Small intestine (tissue), 7 donors: Measurements from ENCODE around the gene TLCD1. TPM values are rescaled to one million over a fixed set of nuclear protein-coding genes. Genes with fewer than 3 reads are reported as not detected.

Experiments
- DNase-seq, 2 donors: peaks; one replicate each; pipeline versions ENCODE4 v3.0.0 to v3.0.0-alpha.2; 2013
- FAIRE-seq: peaks from 2 replicates; lab custom pipeline; 2012; peaks lifted over from hg19 to GRCh38; lab: Jason Lieb, UNC
- H3K27ac ChIP-seq, 3 donors: one replicate each; pipeline ENCODE4 v1.5.1; 2013; ENCODE audit warnings: low read length in 2 of 3, mild to moderate bottlenecking in 2 of 3, control low read depth in 1 of 3, inconsistent platforms in 1 of 3, low read depth in 1 of 3, moderate library complexity in 1 of 3
- H3K27me3 ChIP-seq, 3 donors: one replicate each; pipeline ENCODE4 v1.6.1; 2013; ENCODE audit warnings: low read length in 3 of 3, inconsistent platforms in 1 of 3; ENCODE audit not compliant: control insufficient read depth in 3 of 3, insufficient read depth in 3 of 3
- H3K36me3 ChIP-seq, 3 donors: one replicate each; pipeline ENCODE4 v1.6.1; 2013; ENCODE audit warnings: low read length in 3 of 3, inconsistent platforms in 1 of 3, low read depth in 1 of 3, mild to moderate bottlenecking in 1 of 3, moderate library complexity in 1 of 3; ENCODE audit not compliant: control insufficient read depth in 3 of 3, insufficient read depth in 2 of 3
- H3K4me1 ChIP-seq, 3 donors: one replicate each; pipeline ENCODE4 v1.6.1; 2013; ENCODE audit warnings: low read length in 2 of 3, inconsistent platforms in 1 of 3, low read depth in 1 of 3, mild to moderate bottlenecking in 1 of 3, moderate library complexity in 1 of 3; ENCODE audit not compliant: control insufficient read depth in 3 of 3, insufficient read depth in 2 of 3
- H3K4me3 ChIP-seq, 3 donors: one replicate each; pipeline ENCODE4 v1.5.1; 2013; ENCODE audit warnings: low read length in 3 of 3, control low read depth in 1 of 3, inconsistent platforms in 1 of 3, low read depth in 1 of 3, mild to moderate bottlenecking in 1 of 3, moderate library complexity in 1 of 3
- H3K9me3 ChIP-seq, 2 donors: one replicate each; pipeline ENCODE4 v1.6.1; 2013; ENCODE audit warnings: low read depth in 1 of 2, low read length in 1 of 2; ENCODE audit not compliant: control insufficient read depth in 2 of 2, insufficient read depth in 1 of 2
- WGBS, 3 donors: extraction: QIAGEN DNeasy Blood & Tissue Kit; methylation state at CpG; one replicate each; pipeline ENCODE4 v1.1.7; 2013; 5-methylcytosine and 5-hydroxymethylcytosine counted together
- polyA plus RNA-seq, 4 donors: library from polyadenylated mRNA; stranded (reverse) in 3 of 4; unstranded in 1 of 4; fragments of 200-250 nt in 3 of 4; fragments of 120-200 nt in 1 of 4; gene quantifications; one replicate each; pipeline versions ENCODE4 v1.2.1 to v1.2.3, GENCODE V29; 2013
- donor health status: healthy with polysubstance abuse.
- donor health status: control.
- donor health status: control.
- donor health status: Bipolar disorder and iron deficiency.
- donor health status: healthy.

TLCD1 gene
- polyA plus RNA-seq, 4 donors: 10.7 to 21.3 (median 11.6) TPM

DNA sequence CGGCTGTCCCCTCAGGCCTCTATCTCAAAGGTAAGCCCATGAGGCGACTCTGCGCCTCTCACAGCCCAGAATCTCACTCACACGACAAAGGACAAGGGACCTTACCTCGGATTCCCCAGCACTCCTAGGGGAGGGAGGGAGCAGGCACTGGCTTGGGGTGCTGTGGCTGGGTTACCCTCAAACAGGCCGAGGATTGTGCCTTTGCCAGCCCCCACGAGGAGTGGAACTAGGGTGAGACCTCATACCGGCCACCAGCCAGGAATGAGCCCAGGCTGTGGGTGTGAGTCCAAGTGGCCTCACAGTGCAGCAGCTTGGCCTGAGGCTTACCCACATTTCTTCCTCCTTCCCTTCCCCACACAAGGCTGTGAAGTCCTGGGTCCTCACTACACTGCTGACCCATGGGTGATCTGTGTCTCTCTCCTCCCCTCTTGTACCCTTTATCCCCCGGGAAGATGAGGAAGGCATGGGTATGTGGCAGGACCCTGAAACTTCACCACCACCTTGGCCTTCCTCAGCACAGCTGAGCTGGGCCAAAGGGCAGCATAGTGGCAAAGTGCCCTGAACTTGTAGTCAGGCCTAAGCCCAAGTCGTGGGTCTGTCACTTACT, 20.2 kb downstream of the TLCD1 start:
- peaks cover 9 to 59% (median 11%) of the 10 kb centered on the region in 3 donors for H3K36me3 ChIP-seq
- DNase-seq (no peak), FAIRE-seq (no peak)
- peaks cover 0 to 9% (median 0%) of the 10 kb centered on the region in 3 donors for H3K4me1 ChIP-seq
- H3K27me3 ChIP-seq: no peaks in the 10 kb centered on the region
- H3K9me3 ChIP-seq: no peaks in the 10 kb centered on the region
- peak overlapping the region in 1 of 3 donors; percentile 13 for H3K27ac ChIP-seq
- 70 to 79% (median 76%) methylated on average over 10 of the region's 10 CpGs for WGBS, 3 donors
- H3K4me3 ChIP-seq: no peak overlapping the region

DNA sequence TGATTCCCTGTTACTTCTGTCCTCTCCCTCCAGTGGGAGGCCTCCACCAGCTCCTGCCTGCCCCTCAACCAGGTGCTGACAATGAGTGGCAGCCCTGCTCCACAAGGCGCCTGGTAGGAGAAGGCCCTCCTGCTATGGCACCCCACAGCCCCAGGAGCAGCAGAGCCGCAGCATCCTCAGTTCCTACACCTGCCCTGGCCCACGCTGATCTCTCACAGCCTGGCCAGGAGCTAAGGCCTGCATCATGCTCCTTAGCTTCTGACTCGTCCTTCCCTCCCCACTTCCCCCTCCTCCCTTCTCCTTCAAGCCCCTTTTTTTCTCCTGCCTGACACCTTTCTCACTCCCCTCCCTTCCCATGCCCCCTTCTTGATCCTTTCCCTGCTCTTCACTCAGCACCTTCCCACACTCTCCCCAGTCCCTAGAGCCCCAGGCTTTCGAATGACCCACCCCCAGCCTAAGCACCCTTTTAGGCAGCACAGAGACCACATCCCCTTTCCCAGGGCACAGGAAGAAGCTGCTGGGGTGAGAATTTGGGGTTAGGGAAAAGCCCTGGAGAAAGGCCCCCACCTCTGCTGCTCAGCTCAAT, 20.9 kb downstream of the TLCD1 start:
- FAIRE-seq: no peak
- H3K9me3 ChIP-seq: no peaks in the 10 kb centered on the region
- H3K36me3 ChIP-seq: peaks cover 14 to 66% (median 16%) of the 10 kb centered on the region in 3 donors
- no peak for DNase-seq
- peaks cover 0 to 11% (median 2%) of the 10 kb centered on the region in 3 donors for H3K4me1 ChIP-seq
- 75 to 82% (median 78%) methylated on average over 5 of the region's 5 CpGs for WGBS, 3 donors
- H3K27ac ChIP-seq: no peak overlapping the region
- H3K27me3 ChIP-seq: no peaks in the 10 kb centered on the region
- no peak overlapping the region for H3K4me3 ChIP-seq

DNA sequence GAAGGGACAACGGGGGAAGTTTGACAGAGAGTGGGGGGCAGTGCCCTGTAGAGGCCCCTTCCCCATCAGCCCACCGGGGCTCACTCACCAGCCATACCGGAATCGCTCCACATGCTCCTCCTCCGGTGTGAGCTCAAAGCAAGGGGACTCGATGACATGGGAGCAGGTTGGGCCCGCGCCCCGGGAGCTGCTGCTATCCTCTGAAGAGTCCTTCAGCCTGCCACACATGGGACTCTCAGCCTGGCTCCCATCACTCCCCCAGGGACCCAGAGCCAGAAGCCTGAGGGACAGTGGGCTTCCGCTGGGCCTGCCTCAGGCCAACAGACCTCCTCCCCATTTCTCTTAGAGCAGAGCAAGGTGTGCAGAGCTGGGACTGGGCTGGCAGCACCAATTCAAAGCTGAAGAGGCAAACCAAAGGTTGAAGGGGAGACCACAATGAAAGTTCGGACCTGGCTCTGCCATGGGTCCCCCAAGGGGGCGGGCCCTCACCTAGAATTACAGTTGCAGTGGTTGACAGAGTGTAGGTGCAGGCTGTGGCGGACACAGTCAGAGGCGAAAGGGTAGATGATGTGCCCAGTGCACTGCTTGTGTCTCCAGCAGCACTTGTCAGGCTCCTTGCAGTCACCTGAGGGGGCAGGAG, 21.7 kb downstream of the TLCD1 start:
- FAIRE-seq: no peak
- peaks cover 16 to 74% (median 22%) of the 10 kb centered on the region in 3 donors for H3K36me3 ChIP-seq
- 94 to 97% (median 94%) methylated on average over 13 to 14 of the region's 14 CpGs for WGBS, 3 donors

GRCh38 chr17:28703552-28704218, 22.3 kb downstream of the TLCD1 start:
- DNase-seq: no peak
- Histone ChIP-seq H3K4me1 (peaks cover 0 to 21% (median 8%) of the 10 kb centered on the region in 3 donors), H3K9me3 (no peaks in the 10 kb centered on the region), H3K4me3 (no peak overlapping the region), H3K27ac (no peak overlapping the region), H3K27me3 (no peaks in the 10 kb centered on the region), H3K36me3 (peaks cover 21 to 81% (median 29%) of the 10 kb centered on the region in 3 donors)
- 83 to 89% (median 88%) methylated on average over 16 of the region's 16 CpGs for WGBS, 3 donors
- no peak for FAIRE-seq

More for the DNA sequence above, 21.7 kb downstream of the TLCD1 start:
- no peak overlapping the region for H3K4me3 ChIP-seq
- no peaks in the 10 kb centered on the region for H3K9me3 ChIP-seq
- DNase-seq: no peak
- H3K27ac ChIP-seq: no peak overlapping the region
- peaks cover 0 to 15% (median 2%) of the 10 kb centered on the region in 3 donors for H3K4me1 ChIP-seq
- H3K27me3 ChIP-seq: no peaks in the 10 kb centered on the region

GRCh38 chr17:28702752-28703150, 23.3 kb downstream of the TLCD1 start:
- Histone ChIP-seq H3K27ac (no peak overlapping the region), H3K27me3 (no peaks in the 10 kb centered on the region), H3K36me3 (peaks cover 21 to 90% (median 34%) of the 10 kb centered on the region in 3 donors), H3K9me3 (no peaks in the 10 kb centered on the region), H3K4me3 (no peak overlapping the region), H3K4me1 (peaks cover 0 to 29% (median 9%) of the 10 kb centered on the region in 3 donors)
- DNase-seq (no peak), FAIRE-seq (no peak)
- WGBS, 3 donors: 79 to 87% (median 79%) methylated on average over 3 of the region's 3 CpGs

- no peak for DNase-seq
- H3K27ac ChIP-seq: no peak overlapping the region
- no peak for FAIRE-seq
- peaks cover 25 to 94% (median 38%) of the 10 kb centered on the region in 3 donors for H3K36me3 ChIP-seq
- H3K9me3 ChIP-seq: no peaks in the 10 kb centered on the region
- 77 to 86% (median 80%) methylated on average over 10 of the region's 10 CpGs for WGBS, 3 donors
- no peak overlapping the region for H3K4me3 ChIP-seq
- peaks cover 0 to 34% (median 9%) of the 10 kb centered on the region in 3 donors for H3K4me1 ChIP-seq
- no peaks in the 10 kb centered on the region for H3K27me3 ChIP-seq
Observed at GRCh38 chr17:28702026-28702751, 23.8 kb downstream of the TLCD1 start.

DNA sequence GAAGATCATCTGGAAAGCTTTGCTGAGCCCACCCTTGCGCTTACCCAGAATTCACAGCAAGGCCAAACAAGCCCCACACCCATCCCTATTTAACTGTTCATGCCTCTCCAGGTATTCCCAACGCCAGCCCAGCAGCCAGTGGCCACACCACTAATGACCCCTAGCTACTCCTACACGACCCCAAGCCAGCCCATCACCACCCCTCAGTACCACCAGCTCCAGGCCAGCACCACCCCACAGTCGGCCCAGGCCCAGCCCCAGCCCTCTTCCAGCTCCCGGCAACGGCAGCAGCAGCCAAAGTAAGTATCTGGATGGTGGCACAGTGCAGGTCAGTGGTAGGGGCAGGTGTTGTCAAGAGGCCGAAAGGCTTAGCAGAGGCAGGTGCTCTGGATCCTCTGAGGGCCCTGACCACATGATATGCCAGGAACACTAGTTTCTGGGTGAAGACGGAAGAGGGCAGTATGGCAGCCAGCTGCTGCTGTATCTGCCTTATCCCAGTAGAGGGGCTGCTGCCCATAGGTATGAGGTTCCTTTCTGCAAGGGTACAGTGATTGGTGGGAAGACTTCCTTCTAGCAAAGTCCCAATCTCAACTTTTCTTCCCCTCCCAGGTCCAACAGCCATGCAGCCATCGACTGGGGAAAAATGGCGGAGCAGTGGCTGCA, 25.1 kb downstream of the TLCD1 start:
- Histone ChIP-seq H3K9me3 (no peaks in the 10 kb centered on the region), H3K27me3 (no peaks in the 10 kb centered on the region), H3K36me3 (peaks cover 29 to 98% (median 38%) of the 10 kb centered on the region in 3 donors), H3K4me1 (peaks cover 0 to 42% (median 9%) of the 10 kb centered on the region in 3 donors), H3K4me3 (no peak overlapping the region), H3K27ac (no peak overlapping the region)
- no peak for FAIRE-seq
- 91 to 93% (median 91%) methylated on average over 10 of the region's 10 CpGs for WGBS, 3 donors
- no peak for DNase-seq
